PFSK-1 (cell line): ENCODE results near the gene METTL1.

Source experiments
- POLR2AphosphoS5 ChIP-seq: IDR thresholded peaks from 2 replicates; pipeline ENCODE4 v1.6.1; 2012; ENCODE audit warnings: low read depth, mild to moderate bottlenecking, control low read depth, low read length, moderate library complexity
- SIN3A ChIP-seq: IDR thresholded peaks from 2 replicates; pipeline ENCODE4 v1.6.1; 2012; ENCODE audit warnings: mild to moderate bottlenecking, low read length, moderate library complexity, borderline replicate concordance; ENCODE audit not compliant: insufficient read depth
- TAF1 ChIP-seq: IDR thresholded peaks from 2 replicates; pipeline ENCODE4 v1.6.1; 2012; ENCODE audit warnings: low read length, control low read depth, borderline replicate concordance; ENCODE audit not compliant: insufficient read depth
- TF ChIP-seq, protein P1 (sequence below), 2 experiments: IDR thresholded peaks; 2 replicates each; pipeline versions ENCODE4 v1.6.1 to v1.8.0; 2011 to 2012; ENCODE audit warnings: low read depth in 2 of 2, low read length in 2 of 2, control low read depth in 1 of 2, inconsistent platforms in 1 of 2, mild to moderate bottlenecking in 1 of 2, moderate library complexity in 1 of 2; ENCODE audit not compliant: insufficient read depth in 1 of 2

DNA sequence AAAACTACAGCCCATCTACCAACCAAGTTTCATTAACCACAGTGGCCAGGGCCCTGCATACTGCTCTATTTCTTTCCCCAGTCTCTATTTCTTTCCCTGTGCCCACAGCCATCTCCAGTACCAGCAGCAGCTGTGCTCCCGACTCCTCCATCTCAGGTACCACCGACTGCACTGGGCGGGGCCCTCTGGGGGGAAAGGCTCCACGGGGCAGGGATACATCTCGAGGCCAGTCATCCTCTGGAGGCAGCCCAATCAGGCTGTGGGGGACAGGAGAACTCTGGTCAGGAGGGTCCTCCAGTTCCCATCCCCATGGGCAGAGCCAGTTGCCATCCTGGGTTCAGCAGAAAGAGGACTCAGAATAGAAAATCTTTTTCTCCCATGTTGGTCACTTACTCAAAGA, 22.8 kb downstream of the METTL1 start:
- TF ChIP-seq POLR2AphosphoS5, result no peak; the same call in 1 of the 2 replicates
- TF ChIP-seq TAF1, result no peak
- TF ChIP-seq, protein P1, sequence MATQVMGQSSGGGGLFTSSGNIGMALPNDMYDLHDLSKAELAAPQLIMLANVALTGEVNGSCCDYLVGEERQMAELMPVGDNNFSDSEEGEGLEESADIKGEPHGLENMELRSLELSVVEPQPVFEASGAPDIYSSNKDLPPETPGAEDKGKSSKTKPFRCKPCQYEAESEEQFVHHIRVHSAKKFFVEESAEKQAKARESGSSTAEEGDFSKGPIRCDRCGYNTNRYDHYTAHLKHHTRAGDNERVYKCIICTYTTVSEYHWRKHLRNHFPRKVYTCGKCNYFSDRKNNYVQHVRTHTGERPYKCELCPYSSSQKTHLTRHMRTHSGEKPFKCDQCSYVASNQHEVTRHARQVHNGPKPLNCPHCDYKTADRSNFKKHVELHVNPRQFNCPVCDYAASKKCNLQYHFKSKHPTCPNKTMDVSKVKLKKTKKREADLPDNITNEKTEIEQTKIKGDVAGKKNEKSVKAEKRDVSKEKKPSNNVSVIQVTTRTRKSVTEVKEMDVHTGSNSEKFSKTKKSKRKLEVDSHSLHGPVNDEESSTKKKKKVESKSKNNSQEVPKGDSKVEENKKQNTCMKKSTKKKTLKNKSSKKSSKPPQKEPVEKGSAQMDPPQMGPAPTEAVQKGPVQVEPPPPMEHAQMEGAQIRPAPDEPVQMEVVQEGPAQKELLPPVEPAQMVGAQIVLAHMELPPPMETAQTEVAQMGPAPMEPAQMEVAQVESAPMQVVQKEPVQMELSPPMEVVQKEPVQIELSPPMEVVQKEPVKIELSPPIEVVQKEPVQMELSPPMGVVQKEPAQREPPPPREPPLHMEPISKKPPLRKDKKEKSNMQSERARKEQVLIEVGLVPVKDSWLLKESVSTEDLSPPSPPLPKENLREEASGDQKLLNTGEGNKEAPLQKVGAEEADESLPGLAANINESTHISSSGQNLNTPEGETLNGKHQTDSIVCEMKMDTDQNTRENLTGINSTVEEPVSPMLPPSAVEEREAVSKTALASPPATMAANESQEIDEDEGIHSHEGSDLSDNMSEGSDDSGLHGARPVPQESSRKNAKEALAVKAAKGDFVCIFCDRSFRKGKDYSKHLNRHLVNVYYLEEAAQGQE (IDR thresholded peaks at IDR 0.05; ENCODE audit: insufficient read depth in 1 of 2, low read depth in 2 of 2, low read length in 2 of 2), result no peak
- TF ChIP-seq SIN3A, result no peak
